Stimulated activated CD8-positive, alpha-beta memory T cell treated with anti-CD3 and anti-CD28 coated beads, Interleukin-15, amount 100 ng/mL, for 4 hours (primary cell): ENCODE results near the gene BLOC1S5.

Experiments
- DNase-seq, 2 donors: peaks; one replicate each; pipeline ENCODE4 v3.0.0-alpha.2; 2020; ENCODE audit warnings: low read depth in 2 of 2

BLOC1S5 gene, protein sequence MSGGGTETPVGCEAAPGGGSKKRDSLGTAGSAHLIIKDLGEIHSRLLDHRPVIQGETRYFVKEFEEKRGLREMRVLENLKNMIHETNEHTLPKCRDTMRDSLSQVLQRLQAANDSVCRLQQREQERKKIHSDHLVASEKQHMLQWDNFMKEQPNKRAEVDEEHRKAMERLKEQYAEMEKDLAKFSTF

DNA sequence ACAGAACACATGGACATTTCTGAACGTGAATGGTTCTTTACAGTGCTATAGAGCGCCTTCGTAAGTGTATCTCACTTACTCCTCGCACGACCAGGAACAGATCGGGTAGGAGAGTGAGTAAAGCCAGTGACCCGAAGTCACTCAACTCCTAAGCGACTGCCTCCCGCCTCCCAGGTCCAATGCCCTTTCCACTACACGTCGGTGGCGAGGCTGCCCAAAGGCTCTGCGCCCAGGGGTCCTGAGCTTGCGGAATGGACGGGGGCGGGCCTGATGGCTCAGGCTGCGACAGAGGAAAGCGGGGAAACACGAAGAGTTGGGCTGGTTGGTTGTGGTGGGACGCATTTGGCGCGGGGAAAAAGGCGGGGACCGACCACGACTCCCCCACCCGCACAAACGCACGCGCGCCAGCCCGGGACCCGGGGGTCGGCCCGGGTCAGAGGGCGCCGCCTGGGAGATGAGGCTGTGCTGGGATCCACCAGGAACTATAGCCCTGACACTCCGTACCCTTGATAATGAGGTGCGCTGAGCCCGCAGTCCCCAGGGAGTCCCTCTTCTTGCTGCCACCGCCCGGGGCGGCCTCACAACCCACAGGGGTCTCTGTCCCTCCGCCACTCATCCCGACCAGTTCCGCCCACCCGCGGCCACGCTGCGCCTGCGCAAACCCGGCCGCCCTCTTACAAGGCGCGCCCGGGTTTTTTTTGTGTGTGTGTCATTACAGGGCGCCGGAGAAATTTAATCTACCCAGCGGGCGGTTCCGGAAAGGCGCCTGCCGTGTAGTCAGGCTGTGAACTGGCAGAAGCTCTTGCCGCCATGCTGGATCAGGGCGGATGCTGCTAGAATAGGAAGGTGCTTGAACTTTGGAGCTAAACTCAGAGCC, at the start of gene BLOC1S5:
BLOC1S5 (minus strand) TSS at position 629 of the 877 bp plus-strand sequence; CDS start at position 616, 13 bp downstream.
- peak; percentile 94 to 96 for DNase-seq

DNA sequence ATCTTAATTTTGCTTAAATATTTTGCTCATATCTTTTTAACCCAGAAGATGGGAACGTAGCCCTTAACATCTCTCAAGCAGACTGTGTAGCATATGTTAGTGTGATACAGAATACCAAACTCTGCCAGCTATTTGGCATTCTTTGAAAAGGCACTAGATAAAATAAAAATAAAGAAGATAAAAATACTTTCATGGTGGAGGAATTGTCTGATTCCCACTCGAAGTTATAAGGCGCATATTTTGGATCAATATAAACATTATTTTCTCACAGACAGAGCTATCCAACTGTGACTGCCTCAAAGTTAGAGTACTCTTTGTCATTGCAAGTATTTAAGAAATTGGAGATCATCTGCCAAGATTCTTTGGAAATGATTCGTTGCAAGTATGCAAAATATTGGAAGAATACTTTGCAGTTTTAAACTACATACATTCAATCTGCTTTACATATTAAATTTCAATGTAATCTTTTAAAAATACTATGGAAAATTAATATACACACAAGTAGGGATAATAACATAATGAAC, 49.0 kb upstream of the BLOC1S5 start:
- DNase-seq, result no peak

DNA sequence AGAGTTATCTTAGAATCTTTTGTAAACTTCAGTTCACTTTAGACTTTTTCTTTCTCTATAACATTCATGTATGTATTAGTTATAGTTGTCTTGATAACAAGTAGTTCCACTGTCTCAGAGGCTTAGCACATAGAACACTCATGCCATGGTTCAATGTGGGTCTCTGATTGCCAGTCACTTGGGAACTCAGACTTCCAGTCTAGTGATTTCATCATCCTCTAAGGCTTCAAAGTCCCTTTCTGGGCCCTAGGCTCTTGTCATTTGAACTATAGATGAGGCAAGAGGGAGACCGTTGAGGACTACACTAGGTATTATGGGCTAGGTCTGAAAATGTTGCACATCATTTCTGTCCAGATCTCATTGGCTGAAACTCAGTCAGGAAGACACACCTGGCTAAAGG, 46.5 kb upstream of the BLOC1S5 start:
- no peak for DNase-seq

DNA sequence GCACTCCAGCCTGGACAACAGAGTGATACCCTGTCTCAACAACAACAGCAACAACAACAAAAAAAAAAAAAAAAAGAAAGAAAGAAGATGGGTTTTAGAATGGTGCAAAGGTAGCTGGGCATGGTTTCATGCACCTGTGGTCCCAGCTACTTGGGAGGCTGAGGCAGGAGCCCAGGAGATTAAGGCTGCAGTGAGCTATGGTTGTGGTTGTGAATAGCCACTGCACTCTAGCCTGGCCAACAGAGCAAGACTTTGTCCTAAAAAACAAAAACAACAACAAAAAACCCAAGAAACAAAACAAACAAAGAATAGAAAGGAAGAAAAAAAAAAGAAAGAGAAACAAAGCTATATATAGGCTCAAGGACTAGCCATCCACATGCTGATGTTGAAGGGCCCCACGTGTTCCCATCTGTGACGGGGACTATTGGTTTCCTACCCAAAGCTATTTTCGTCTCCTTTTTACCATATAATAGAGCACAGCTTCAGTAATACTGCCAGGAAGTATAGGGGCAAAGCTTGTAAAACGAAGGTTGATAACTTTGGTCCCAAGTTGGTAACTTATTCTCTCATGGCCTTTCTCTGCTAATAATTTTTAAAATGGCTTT, 46.0 kb upstream of the BLOC1S5 start:
- DNase-seq, result no peak

DNA sequence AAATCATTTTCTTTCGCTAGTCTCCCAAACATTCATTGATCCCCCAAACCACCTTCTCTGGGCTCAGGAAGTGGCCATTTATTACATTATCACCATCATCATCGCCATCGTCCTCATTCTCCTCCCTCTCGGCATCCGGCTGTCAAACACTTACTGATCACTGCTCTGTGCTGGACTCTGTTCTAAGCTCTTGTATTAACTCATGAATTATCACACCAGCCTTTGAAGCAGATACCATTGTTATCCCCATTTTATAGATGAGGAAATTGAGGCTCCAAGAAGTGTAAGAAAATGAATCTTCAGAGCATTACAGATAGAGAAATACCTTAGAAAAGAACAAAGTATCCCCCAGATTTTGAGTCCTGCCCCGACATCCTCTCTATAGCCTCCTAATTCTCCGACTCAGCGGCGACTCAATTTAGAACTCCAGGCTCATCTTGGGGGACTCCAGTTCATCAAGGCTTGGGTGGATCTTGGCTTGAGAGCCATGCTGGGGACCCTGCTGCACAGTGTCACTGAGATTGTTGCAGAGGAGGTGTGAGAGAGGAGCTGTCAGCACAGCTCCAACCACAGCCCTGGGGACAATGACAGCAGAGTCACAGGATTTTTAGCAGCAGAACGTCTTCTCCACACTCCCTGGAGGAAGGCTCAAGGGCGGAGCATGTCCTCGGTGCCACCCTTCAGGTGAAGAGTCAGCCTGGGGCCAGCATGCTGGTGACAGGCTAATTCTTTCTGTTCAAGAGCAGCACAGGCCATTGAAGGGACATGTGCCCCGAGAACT, 44.8 kb upstream of the BLOC1S5 start:
- DNase-seq, result no peak

DNA sequence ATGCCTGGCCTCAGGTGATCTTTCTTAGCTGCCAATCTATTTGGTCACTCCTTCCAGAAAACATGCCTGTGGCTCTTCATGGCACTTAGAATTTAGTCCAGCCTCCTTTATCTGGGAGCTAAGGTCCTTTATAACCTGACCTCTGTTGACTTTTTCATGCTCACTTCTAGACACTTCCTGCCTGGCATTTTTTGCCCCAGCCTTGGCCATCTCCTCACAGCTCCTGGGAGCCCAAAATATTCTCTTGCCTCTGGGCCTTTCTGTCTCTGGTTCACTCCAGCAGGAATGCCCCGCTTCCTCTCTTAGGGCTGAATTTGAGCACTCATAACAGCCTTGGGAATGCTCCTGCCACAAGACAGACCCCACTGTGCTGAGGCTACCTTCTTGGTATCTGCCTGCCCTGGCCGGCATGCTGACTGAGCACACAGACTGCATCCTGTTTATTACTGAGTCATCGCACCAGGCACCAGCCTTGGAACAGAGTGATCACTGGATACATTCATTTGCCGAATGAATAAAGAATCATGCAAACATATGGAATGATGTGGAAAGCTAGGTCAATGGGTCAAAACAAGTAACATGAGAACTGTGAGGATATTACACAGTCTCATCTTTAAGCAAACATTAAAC, 44.0 kb upstream of the BLOC1S5 start:
- DNase-seq, result no peak

DNA sequence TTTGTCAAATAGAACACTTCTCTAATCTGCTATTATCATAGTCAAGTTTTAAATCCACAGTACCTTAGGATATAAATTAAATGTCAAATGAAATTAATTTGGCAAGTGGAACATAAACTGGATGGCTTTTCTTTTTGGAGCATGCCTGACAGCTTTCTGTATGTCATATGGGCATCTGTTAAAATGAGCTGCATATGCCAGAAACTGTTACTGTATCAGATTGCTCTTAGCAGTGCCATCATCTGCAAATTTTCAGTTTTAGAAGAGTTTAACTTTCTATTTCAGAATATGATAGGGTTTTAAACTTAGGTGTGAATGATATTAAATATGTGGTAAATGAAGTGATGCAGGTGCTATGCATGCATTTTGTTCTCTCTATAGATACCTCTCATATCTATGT, 41.6 kb upstream of the BLOC1S5 start:
- DNase-seq, result no peak

DNA sequence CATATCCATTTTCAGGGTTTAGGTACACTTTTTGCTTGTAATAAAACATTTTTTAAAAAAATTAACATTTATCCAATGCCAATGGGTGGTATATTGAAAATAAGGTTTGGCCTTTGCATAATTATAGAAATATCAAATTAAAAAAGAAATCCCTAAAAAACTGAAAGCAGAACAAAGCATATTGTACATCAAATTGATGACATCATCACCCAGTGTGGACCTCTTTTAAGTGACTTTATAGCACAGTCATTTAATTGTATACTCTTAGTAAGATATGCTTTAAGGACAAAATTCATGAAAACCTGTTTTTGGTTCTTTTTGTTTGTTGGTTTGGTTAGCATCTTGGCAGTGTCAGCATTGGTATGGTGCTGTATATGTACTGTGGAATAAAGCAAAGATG, 39.5 kb upstream of the BLOC1S5 start:
- no peak for DNase-seq

DNA sequence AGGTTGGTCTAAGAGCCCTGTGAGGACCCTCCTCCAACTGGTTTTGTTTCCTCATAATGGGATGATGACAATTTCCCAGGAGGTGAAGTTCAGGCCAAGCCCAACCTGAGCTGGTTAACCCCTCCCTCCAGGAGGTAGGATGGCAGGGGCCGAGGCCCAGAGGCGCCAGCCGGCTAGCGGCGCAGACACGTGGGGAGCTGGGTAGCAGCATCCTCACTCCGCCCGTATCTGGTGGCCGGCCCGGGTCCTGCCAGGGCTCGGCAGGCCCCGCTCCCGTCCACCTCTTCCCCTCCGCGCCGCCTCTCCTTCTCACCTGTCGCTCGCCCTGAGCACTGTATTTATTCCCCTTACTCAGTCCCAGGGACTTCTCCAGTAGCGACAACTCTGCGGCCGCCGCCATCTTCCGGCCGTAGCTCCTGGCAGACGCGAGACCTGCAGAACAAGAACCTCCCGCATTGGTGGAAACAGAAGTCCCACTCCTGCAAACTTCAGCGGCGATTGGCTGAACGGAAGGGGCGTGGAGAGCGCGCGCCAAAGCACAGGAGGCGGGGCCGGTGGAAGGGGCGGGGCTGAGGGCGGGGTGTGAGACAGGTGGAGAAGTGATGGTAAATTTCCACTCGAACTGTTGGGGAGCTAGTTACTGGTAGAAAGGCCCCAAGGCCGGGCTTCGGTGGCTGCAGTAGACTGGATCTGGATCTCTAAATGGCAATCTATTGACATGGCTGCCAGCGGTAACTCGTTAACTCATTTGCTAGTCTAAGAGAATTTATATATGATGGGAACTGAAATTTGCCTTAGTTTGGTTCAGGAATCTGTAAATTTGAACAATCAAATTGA, 38.2 kb upstream of the BLOC1S5 start, which contains the start of gene EEF1E1:
EEF1E1 (minus strand) TSS at position 427 of the 837 bp plus-strand sequence; CDS start at position 400, 27 bp downstream.
- peak; percentile 94 to 96 for DNase-seq

DNA sequence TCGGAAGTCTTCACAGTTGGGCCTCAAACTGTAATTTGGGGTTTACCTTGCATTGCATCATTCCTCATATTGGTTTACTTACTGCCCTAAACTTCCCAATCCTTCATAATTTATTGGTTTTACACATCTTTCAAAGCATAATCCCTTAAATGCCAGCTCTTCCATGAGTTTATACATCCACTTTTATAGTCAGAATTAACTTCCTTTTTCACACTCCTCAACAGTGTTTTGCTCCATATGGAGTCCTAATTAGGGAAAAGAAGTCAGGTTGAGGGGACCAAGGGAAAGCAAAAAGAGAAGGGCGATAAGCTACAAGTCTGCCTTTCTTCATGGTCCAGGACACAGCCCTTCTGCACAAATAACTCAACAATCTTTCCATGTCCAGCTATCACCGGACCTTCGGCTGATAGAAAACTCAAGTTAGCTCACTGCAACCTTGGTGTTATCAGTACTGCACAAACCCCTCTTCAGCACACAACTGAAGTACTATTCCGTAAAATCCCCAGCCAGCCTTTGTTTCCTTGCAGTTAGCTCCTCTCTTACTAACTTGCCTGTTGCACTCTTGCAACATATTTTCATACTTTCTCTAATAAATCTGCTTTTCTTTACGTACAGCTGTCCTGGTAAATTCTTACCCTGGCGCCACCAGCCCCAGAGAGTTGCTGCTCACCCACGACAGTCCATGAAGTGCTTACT, 36.1 kb upstream of the BLOC1S5 start:
- DNase-seq, result no peak

DNA sequence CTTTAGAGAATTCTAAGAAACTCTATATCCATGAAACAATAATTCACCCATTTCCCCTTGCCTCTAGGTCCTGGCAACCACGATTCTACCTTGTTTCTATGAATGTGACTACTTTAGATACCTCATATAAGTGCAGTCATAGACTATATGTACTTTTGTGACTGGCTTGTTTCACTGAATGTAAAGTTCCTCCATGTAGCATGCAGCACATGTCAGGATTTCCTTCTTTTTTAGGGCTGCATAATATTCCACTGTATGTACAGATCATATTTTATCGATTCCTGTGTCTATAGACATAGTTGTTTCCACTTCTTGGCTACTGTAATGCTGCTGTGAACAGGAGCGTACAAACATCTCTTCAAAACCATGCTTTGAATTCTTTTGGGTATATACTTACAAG, 26.5 kb upstream of the BLOC1S5 start:
- DNase-seq, result no peak

DNA sequence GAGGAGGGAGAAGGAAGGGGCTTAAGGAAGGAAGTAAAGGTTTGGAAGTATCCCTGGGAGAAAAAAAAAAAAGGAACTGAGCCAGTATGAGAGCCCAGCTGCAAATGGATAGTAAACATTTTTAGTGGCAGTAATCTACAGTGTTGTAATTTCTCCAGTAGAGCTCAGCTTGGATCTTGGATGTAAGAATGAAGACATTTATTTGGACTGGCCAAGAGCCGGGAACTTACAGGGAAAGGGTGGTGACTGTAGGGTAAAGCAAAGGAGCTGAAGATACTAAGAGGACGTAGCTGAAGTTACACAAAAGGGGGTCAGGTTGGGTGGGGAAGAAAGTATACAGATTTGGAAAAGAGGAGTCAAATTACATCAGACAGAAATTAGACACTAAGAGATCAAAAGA, 24.7 kb upstream of the BLOC1S5 start:
- DNase-seq, result no peak

DNA sequence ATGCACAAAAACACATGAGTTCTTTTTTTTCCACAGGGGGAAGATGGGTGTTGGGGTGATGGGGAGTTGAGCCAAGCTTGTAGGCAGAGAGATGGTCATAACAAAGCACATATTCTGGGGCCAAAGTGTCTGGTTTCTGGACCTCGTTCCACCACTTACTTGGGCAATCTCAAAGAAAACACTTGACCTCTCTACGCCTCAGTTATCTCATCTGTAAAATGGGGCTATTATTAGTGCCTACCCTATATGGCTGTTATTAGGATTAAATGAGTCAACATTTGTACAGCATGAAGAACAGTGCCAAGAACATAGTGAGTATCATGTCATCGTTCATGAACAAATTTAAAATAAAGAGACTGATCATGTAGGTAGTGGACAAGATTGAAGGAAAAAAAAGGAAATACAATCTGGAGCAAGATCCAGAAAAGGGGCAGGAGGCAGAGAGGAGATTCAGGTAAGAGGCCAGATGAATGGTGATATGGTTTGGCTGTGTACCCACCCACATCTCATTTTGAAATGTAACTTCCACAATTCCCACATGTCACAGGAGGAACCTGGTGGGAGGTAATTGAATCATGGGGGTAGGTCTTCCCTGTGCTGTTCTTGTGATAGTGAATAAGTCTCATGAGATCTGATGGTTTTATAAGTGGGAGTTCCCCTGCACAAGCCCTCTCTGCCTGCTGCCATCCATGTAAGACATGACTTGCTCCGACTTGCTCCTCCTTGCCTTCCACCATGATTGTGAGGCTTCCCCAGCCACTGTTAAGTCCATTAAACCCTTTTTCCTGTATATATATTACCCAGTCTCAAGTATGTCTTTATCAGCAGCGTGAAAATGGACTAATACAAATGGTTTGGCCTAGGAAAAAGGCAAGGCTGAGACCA, 23.9 kb upstream of the BLOC1S5 start:
- DNase-seq, result no peak

DNA sequence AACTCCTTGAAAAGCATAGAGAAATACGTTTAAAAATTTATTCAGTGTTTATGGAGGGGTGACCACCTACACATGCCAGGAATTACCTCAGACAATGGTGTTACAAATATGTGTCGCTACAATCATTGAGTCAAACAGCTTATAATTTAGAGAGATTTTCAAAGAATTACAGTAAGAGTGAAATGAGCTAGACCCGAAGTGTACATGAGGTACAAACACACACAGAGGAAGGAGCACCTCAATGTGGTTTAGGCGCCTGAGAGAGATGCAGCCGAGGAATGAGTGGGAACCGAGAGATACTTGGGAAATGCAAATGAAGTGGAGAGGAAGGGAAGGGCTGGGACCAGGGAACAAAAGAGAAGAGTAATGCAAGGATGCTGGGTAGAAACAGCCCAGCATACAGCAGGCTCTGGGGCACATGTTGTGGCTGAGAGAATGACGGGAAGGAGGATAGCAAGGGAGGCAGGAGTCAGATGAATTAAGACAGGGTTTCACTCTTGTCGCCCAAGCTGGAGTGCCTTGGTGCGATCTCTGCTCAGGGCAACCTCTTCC, 22.6 kb upstream of the BLOC1S5 start:
- DNase-seq, result no peak

DNA sequence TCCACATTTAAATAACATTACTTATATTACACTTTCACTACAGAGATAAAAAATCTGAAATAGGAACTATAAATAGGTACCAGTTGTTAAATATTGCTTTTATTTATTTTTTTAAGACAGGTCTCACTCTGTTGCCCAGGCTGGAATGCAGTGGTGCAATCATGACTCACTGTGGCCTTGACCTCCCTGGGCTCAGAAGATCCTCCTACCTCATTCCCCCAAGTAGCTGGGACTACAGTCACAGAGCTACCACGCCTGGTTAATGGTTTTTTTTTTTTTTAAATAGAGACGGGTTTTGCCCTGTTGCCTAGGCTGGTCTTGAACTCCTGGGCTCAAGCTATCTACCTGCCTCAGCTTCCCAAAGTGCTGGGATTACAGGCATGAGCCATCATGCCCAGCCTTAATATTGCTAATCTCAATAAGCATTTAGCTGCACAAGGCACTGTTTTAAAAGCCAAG, 20.9 kb upstream of the BLOC1S5 start:
- no peak for DNase-seq

DNA sequence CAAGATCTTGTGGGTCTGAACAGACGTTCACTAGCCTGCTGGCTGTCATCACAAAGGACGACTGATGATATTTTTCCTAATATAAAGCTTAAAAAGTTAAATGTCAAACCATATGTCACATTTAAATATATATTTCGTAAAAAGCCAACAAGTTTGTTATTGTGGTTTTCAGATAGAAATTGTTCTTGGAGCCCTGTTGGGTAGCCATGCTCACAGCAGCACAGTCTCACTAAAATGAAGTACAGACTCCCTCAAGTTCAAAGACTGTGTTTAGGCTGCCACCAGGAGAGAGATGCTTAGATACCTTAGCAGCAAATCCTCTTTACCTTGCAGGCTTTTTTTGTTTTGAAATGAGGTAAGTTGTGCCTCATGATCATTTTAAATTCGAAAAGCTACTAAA, 20.4 kb upstream of the BLOC1S5 start:
- DNase-seq, result no peak

DNA sequence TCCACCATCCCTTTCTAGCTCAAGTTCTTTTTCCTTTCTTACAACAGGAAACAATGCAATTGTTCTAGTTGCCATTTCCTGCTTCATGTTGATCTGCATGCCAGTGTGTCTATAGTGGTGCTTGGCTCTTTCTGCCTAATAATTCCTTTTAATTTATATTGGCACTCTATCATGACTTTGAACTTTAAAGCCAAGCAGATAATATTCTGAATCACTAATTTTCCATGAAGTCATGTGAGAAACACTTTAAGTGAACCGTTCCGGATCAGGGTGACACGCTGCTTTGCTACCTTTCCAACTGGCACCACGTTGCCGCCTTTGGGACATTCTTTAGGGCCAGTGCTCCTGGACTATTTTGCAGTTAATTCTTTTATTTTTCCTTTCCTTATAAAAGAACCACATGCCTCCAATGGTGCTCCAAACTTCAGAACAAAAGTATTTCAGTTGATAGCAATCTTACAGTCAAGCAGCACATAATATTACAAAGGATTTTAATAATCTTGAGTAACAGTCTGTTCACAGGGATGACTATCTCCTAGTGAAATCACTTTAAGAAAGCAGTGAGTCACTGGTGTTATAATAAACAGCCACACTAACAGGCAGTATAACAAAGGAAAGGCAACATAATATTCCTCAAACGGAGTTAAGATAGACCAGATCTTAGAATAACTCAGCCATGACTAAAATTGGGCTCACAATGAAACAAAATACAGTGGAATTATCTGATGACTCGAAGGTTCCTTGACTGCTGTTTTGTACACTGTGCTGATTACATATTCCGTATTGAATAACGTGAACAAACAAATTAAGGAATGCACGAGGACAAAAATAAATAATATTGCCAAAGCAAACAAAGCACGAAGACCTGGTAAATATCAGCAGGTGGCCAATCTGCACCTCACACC, 19.0 kb upstream of the BLOC1S5 start:
- DNase-seq, result no peak
